Gastrocnemius medialis (tissue), 4 donors: ENCODE measurements around the gene ADARB2.

Experiments
- CTCF ChIP-seq, 5 experiments: fragments of 450-650 bp in 3 of 5; fragments of 200-600 bp in 2 of 5; sonication (generic) in 2 of 5; IDR thresholded peaks in 4 of 5; conservative IDR thresholded peaks in 1 of 5; 1 replicate in 4 of 5; 2 replicates in 1 of 5; pipeline ENCODE4 v1.5.1; 2016 to 2019; ENCODE audit warnings: antibody characterized with exemption in 5 of 5, mild to moderate bottlenecking in 3 of 5, moderate library complexity in 3 of 5
- POLR2A ChIP-seq, 2 donors: fragments of 450-650 bp; IDR thresholded peaks; one replicate each; pipeline ENCODE4 v1.6.1; 2017; ENCODE audit warnings: antibody characterized with exemption in 2 of 2, mild to moderate bottlenecking in 2 of 2, moderate library complexity in 2 of 2

- no peak for TF ChIP-seq CTCF (IDR thresholded peaks at IDR 0.05 in 4 of 5, conservative IDR thresholded peaks at IDR 0.05 in 1 of 5)
- no peak for TF ChIP-seq POLR2A (IDR thresholded peaks at IDR 0.05)
These were observed 63.6 kb downstream of the ADARB2 start for GRCh38 chr10:1673568-1674345.
